ENCODE results near the gene ST3GAL6.

Gene ST3GAL6

GRCh38 chr3:98735761-98736269, 27.3 kb upstream of the ST3GAL6 start:
- no peak overlapping the region for H2AK5ac ChIP-seq (ENCODE audit: low read depth, low read length)
- no peak for DNase-seq (ENCODE audit: low spot score)
- H3K9me3 ChIP-seq (replicated peaks in 1 of 2; ENCODE audit: control insufficient read depth in 2 of 2, insufficient read depth in 1 of 2, low read depth in 1 of 2, low read length in 2 of 2): no peaks in the 10 kb centered on the region
- H3K4me3 ChIP-seq (ENCODE audit: low read length in 2 of 2): no peak overlapping the region
- no peak overlapping the region for H3K14ac ChIP-seq (ENCODE audit: low read length)
- H3K36me3 ChIP-seq (replicated peaks in 1 of 2; ENCODE audit: control insufficient read depth in 2 of 2, insufficient read depth in 2 of 2, low read length in 2 of 2): no peaks in the 10 kb centered on the region
- no peak overlapping the region for H3K9ac ChIP-seq (ENCODE audit: low read depth, low read length, poor library complexity)
- H4K91ac ChIP-seq (ENCODE audit: low read depth, low read length, poor library complexity): no peak overlapping the region
- H3K4me2 ChIP-seq (ENCODE audit: insufficient read depth, low read length, poor library complexity, severe bottlenecking): no peak overlapping the region
- H3K18ac ChIP-seq (ENCODE audit: low read length): no peak overlapping the region
- H3K79me1 ChIP-seq (ENCODE audit: low read depth, low read length): no peaks in the 10 kb centered on the region
- no peak overlapping the region for H2BK15ac ChIP-seq (ENCODE audit: low read length)
- no CpG with 5 or more reads among the region's 1 CpG for WGBS, 2 donors (ENCODE audit: extremely low coverage in 2 of 2, insufficient read length in 2 of 2, insufficient replicate concordance in 1 of 2)
- no peak overlapping the region for H3K4ac ChIP-seq (ENCODE audit: low read length)
- H4K8ac ChIP-seq (ENCODE audit: low read depth, low read length): no peak overlapping the region
- no peak overlapping the region for H2BK5ac ChIP-seq (ENCODE audit: low read length)
- no peak overlapping the region for H2AFZ ChIP-seq (ENCODE audit: low read length)
- no peak overlapping the region for H2BK12ac ChIP-seq (ENCODE audit: low read length)
- no peak overlapping the region for H3K23ac ChIP-seq (ENCODE audit: low read depth, low read length, poor library complexity)
- H3K4me1 ChIP-seq (ENCODE audit: control insufficient read depth in 2 of 2, insufficient read depth in 1 of 2, low read depth in 1 of 2, low read length in 2 of 2): peaks cover 2 to 4% of the 10 kb centered on the region in 2 donors
- no peak overlapping the region for H3K27ac ChIP-seq (replicated peaks; ENCODE audit: low read length)
- H2BK120ac ChIP-seq (ENCODE audit: low read depth, low read length): no peak overlapping the region
- peaks cover 0 to 2% (median 0%) of the 10 kb centered on the region in 3 experiments for H3K27me3 ChIP-seq (ENCODE audit: control insufficient read depth in 3 of 3, insufficient read depth in 3 of 3, low read depth in 1 of 3, low read length in 3 of 3)

GRCh38 chr3:98737301-98737700, 25.8 kb upstream of the ST3GAL6 start:
- H4K8ac ChIP-seq (ENCODE audit: low read depth, low read length): no peak overlapping the region
- H3K4me2 ChIP-seq (ENCODE audit: insufficient read depth, low read length, poor library complexity, severe bottlenecking): no peak overlapping the region
- H2BK120ac ChIP-seq (ENCODE audit: low read depth, low read length): no peak overlapping the region
- no peak overlapping the region for H2AFZ ChIP-seq (ENCODE audit: low read length)
- no peak overlapping the region for H3K23ac ChIP-seq (ENCODE audit: low read depth, low read length, poor library complexity)
- no peak overlapping the region for H3K18ac ChIP-seq (ENCODE audit: low read length)
- no peak for DNase-seq (ENCODE audit: low spot score)
- H3K9me3 ChIP-seq (replicated peaks in 1 of 2; ENCODE audit: control insufficient read depth in 2 of 2, insufficient read depth in 1 of 2, low read depth in 1 of 2, low read length in 2 of 2): no peaks in the 10 kb centered on the region
- H2BK15ac ChIP-seq (ENCODE audit: low read length): no peak overlapping the region
- no CpG with 5 or more reads among the region's 5 CpGs for WGBS, 2 donors (ENCODE audit: extremely low coverage in 2 of 2, insufficient read length in 2 of 2, insufficient replicate concordance in 1 of 2)
- peaks cover 2 to 4% of the 10 kb centered on the region in 2 donors for H3K4me1 ChIP-seq (ENCODE audit: control insufficient read depth in 2 of 2, insufficient read depth in 1 of 2, low read depth in 1 of 2, low read length in 2 of 2)
- peaks cover 0 to 2% (median 0%) of the 10 kb centered on the region in 3 experiments for H3K27me3 ChIP-seq (ENCODE audit: control insufficient read depth in 3 of 3, insufficient read depth in 3 of 3, low read depth in 1 of 3, low read length in 3 of 3)
- H4K91ac ChIP-seq (ENCODE audit: low read depth, low read length, poor library complexity): no peak overlapping the region
- no peaks in the 10 kb centered on the region for H3K79me1 ChIP-seq (ENCODE audit: low read depth, low read length)
- no peak overlapping the region for H3K4ac ChIP-seq (ENCODE audit: low read length)
- H3K9ac ChIP-seq (ENCODE audit: low read depth, low read length, poor library complexity): no peak overlapping the region
- H3K27ac ChIP-seq (replicated peaks; ENCODE audit: low read length): no peak overlapping the region
- H2AK5ac ChIP-seq (ENCODE audit: low read depth, low read length): no peak overlapping the region
- H3K14ac ChIP-seq (ENCODE audit: low read length): no peak overlapping the region
- no peaks in the 10 kb centered on the region for H3K36me3 ChIP-seq (replicated peaks in 1 of 2; ENCODE audit: control insufficient read depth in 2 of 2, insufficient read depth in 2 of 2, low read length in 2 of 2)
- H2BK12ac ChIP-seq (ENCODE audit: low read length): no peak overlapping the region
- no peak overlapping the region for H3K4me3 ChIP-seq (ENCODE audit: low read length in 2 of 2)
- no peak overlapping the region for H2BK5ac ChIP-seq (ENCODE audit: low read length)

- no peak overlapping the region for H3K18ac ChIP-seq (ENCODE audit: low read length)
- H3K4me1 ChIP-seq (ENCODE audit: control insufficient read depth in 2 of 2, insufficient read depth in 1 of 2, low read depth in 1 of 2, low read length in 2 of 2): no peaks in the 10 kb centered on the region
- H2BK12ac ChIP-seq (ENCODE audit: low read length): no peak overlapping the region
- no peak overlapping the region for H3K4me2 ChIP-seq (ENCODE audit: insufficient read depth, low read length, poor library complexity, severe bottlenecking)
- no peak overlapping the region for H3K4ac ChIP-seq (ENCODE audit: low read length)
- H3K79me1 ChIP-seq (ENCODE audit: low read depth, low read length): no peaks in the 10 kb centered on the region
- H4K91ac ChIP-seq (ENCODE audit: low read depth, low read length, poor library complexity): no peak overlapping the region
- H2AK5ac ChIP-seq (ENCODE audit: low read depth, low read length): no peak overlapping the region
- DNase-seq (ENCODE audit: low spot score): no peak
- H2BK15ac ChIP-seq (ENCODE audit: low read length): no peak overlapping the region
- no peak overlapping the region for H2AFZ ChIP-seq (ENCODE audit: low read length)
- no peaks in the 10 kb centered on the region for H3K36me3 ChIP-seq (replicated peaks in 1 of 2; ENCODE audit: control insufficient read depth in 2 of 2, insufficient read depth in 2 of 2, low read length in 2 of 2)
- no peak overlapping the region for H3K9ac ChIP-seq (ENCODE audit: low read depth, low read length, poor library complexity)
- H3K9me3 ChIP-seq (replicated peaks in 1 of 2; ENCODE audit: control insufficient read depth in 2 of 2, insufficient read depth in 1 of 2, low read depth in 1 of 2, low read length in 2 of 2): no peaks in the 10 kb centered on the region
- H3K27me3 ChIP-seq (ENCODE audit: control insufficient read depth in 3 of 3, insufficient read depth in 3 of 3, low read depth in 1 of 3, low read length in 3 of 3): no peaks in the 10 kb centered on the region
- no peak overlapping the region for H2BK120ac ChIP-seq (ENCODE audit: low read depth, low read length)
- no peak overlapping the region for H4K8ac ChIP-seq (ENCODE audit: low read depth, low read length)
- no peak overlapping the region for H3K23ac ChIP-seq (ENCODE audit: low read depth, low read length, poor library complexity)
- no peak overlapping the region for H2BK5ac ChIP-seq (ENCODE audit: low read length)
- no peak overlapping the region for H3K27ac ChIP-seq (replicated peaks; ENCODE audit: low read length)
- H3K4me3 ChIP-seq (ENCODE audit: low read length in 2 of 2): no peak overlapping the region
- no peak overlapping the region for H3K14ac ChIP-seq (ENCODE audit: low read length)
These were observed 23.9 kb upstream of the ST3GAL6 start for GRCh38 chr3:98739266-98739665.

GRCh38 chr3:98740324-98740723, 22.8 kb upstream of the ST3GAL6 start:
- H3K9ac ChIP-seq (ENCODE audit: low read depth, low read length, poor library complexity): no peak overlapping the region
- no peak overlapping the region for H2BK120ac ChIP-seq (ENCODE audit: low read depth, low read length)
- peaks cover 0 to 1% of the 10 kb centered on the region in 2 donors for H3K4me1 ChIP-seq (ENCODE audit: control insufficient read depth in 2 of 2, insufficient read depth in 1 of 2, low read depth in 1 of 2, low read length in 2 of 2)
- no peak overlapping the region for H3K4me2 ChIP-seq (ENCODE audit: insufficient read depth, low read length, poor library complexity, severe bottlenecking)
- no peaks in the 10 kb centered on the region for H3K27me3 ChIP-seq (ENCODE audit: control insufficient read depth in 3 of 3, insufficient read depth in 3 of 3, low read depth in 1 of 3, low read length in 3 of 3)
- WGBS, 2 donors (ENCODE audit: extremely low coverage in 2 of 2, insufficient read length in 2 of 2, insufficient replicate concordance in 1 of 2): no CpG with 5 or more reads among the region's 4 CpGs
- H2AFZ ChIP-seq (ENCODE audit: low read length): no peak overlapping the region
- H2BK12ac ChIP-seq (ENCODE audit: low read length): no peak overlapping the region
- no peak overlapping the region for H3K27ac ChIP-seq (replicated peaks; ENCODE audit: low read length)
- no peaks in the 10 kb centered on the region for H3K36me3 ChIP-seq (replicated peaks in 1 of 2; ENCODE audit: control insufficient read depth in 2 of 2, insufficient read depth in 2 of 2, low read length in 2 of 2)
- H3K4me3 ChIP-seq (ENCODE audit: low read length in 2 of 2): no peak overlapping the region
- H4K8ac ChIP-seq (ENCODE audit: low read depth, low read length): no peak overlapping the region
- no peak overlapping the region for H3K23ac ChIP-seq (ENCODE audit: low read depth, low read length, poor library complexity)
- no peak overlapping the region for H3K18ac ChIP-seq (ENCODE audit: low read length)
- no peak for DNase-seq (ENCODE audit: low spot score)
- H2AK5ac ChIP-seq (ENCODE audit: low read depth, low read length): no peak overlapping the region
- no peak overlapping the region for H4K91ac ChIP-seq (ENCODE audit: low read depth, low read length, poor library complexity)
- no peak overlapping the region for H2BK15ac ChIP-seq (ENCODE audit: low read length)
- H2BK5ac ChIP-seq (ENCODE audit: low read length): no peak overlapping the region
- H3K9me3 ChIP-seq (replicated peaks in 1 of 2; ENCODE audit: control insufficient read depth in 2 of 2, insufficient read depth in 1 of 2, low read depth in 1 of 2, low read length in 2 of 2): no peaks in the 10 kb centered on the region
- H3K79me1 ChIP-seq (ENCODE audit: low read depth, low read length): no peaks in the 10 kb centered on the region
- no peak overlapping the region for H3K14ac ChIP-seq (ENCODE audit: low read length)
- H3K4ac ChIP-seq (ENCODE audit: low read length): no peak overlapping the region

Measured in neuronal stem cell (in vitro differentiated cells).